ENCODE results near the gene GLT8D2. TPM values are rescaled to one million over a fixed set of nuclear protein-coding genes. Genes with fewer than 3 reads are reported as not detected.

The GLT8D2 gene
- total and polyA plus RNA-seq, 2 experiments from 2014 or later: 4.2 to 8.5 TPM

DNA sequence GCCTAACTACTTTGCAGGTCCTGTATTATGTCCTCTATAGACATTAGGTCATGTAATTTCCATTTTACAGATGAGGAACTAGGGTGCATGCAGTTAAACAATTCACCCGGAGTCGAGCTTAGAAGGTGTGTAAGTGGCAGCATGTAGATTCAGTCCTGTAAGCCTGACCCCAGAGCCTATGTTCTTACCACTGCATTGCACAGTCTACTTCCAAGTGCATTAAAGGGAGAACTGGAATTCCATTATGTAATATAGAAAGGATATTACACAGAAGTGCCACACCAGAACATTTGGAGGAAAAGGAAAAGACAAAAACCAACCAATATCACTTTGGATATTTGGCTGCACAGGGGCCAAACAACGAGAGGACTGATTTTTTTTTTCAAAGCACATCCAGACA lies 1.2 kb downstream of the GLT8D2 start (continued):
- TF ChIP-seq, protein P1, sequence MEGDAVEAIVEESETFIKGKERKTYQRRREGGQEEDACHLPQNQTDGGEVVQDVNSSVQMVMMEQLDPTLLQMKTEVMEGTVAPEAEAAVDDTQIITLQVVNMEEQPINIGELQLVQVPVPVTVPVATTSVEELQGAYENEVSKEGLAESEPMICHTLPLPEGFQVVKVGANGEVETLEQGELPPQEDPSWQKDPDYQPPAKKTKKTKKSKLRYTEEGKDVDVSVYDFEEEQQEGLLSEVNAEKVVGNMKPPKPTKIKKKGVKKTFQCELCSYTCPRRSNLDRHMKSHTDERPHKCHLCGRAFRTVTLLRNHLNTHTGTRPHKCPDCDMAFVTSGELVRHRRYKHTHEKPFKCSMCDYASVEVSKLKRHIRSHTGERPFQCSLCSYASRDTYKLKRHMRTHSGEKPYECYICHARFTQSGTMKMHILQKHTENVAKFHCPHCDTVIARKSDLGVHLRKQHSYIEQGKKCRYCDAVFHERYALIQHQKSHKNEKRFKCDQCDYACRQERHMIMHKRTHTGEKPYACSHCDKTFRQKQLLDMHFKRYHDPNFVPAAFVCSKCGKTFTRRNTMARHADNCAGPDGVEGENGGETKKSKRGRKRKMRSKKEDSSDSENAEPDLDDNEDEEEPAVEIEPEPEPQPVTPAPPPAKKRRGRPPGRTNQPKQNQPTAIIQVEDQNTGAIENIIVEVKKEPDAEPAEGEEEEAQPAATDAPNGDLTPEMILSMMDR (conservative IDR thresholded peaks at IDR 0.05; ENCODE audit: low read depth in 2 of 2): no peak
- TF ChIP-seq JUNB (IDR thresholded peaks at IDR 0.05; ENCODE audit: unreplicated experiment): no peak
- TF ChIP-seq CREB1 (CRISPR knock-in tag; IDR thresholded peaks at IDR 0.05; ENCODE audit: low read depth): no peak
- TF ChIP-seq, protein P2, sequence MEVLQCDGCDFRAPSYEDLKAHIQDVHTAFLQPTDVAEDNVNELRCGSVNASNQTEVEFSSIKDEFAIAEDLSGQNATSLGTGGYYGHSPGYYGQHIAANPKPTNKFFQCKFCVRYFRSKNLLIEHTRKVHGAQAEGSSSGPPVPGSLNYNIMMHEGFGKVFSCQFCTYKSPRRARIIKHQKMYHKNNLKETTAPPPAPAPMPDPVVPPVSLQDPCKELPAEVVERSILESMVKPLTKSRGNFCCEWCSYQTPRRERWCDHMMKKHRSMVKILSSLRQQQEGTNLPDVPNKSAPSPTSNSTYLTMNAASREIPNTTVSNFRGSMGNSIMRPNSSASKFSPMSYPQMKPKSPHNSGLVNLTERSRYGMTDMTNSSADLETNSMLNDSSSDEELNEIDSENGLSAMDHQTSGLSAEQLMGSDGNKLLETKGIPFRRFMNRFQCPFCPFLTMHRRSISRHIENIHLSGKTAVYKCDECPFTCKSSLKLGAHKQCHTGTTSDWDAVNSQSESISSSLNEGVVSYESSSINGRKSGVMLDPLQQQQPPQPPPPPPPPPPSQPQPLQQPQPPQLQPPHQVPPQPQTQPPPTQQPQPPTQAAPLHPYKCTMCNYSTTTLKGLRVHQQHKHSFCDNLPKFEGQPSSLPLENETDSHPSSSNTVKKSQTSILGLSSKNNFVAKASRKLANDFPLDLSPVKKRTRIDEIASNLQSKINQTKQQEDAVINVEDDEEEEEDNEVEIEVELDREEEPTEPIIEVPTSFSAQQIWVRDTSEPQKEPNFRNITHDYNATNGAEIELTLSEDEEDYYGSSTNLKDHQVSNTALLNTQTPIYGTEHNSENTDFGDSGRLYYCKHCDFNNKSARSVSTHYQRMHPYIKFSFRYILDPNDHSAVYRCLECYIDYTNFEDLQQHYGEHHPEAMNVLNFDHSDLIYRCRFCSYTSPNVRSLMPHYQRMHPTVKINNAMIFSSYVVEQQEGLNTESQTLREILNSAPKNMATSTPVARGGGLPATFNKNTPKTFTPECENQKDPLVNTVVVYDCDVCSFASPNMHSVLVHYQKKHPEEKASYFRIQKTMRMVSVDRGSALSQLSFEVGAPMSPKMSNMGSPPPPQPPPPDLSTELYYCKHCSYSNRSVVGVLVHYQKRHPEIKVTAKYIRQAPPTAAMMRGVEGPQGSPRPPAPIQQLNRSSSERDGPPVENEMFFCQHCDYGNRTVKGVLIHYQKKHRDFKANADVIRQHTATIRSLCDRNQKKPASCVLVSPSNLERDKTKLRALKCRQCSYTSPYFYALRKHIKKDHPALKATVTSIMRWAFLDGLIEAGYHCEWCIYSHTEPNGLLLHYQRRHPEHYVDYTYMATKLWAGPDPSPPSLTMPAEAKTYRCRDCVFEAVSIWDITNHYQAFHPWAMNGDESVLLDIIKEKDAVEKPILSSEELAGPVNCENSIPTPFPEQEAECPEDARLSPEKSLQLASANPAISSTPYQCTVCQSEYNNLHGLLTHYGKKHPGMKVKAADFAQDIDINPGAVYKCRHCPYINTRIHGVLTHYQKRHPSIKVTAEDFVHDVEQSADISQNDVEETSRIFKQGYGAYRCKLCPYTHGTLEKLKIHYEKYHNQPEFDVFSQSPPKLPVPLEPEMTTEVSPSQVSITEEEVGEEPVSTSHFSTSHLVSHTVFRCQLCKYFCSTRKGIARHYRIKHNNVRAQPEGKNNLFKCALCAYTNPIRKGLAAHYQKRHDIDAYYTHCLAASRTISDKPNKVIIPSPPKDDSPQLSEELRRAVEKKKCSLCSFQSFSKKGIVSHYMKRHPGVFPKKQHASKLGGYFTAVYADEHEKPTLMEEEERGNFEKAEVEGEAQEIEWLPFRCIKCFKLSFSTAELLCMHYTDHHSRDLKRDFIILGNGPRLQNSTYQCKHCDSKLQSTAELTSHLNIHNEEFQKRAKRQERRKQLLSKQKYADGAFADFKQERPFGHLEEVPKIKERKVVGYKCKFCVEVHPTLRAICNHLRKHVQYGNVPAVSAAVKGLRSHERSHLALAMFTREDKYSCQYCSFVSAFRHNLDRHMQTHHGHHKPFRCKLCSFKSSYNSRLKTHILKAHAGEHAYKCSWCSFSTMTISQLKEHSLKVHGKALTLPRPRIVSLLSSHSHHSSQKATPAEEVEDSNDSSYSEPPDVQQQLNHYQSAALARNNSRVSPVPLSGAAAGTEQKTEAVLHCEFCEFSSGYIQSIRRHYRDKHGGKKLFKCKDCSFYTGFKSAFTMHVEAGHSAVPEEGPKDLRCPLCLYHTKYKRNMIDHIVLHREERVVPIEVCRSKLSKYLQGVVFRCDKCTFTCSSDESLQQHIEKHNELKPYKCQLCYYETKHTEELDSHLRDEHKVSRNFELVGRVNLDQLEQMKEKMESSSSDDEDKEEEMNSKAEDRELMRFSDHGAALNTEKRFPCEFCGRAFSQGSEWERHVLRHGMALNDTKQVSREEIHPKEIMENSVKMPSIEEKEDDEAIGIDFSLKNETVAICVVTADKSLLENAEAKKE (CRISPR knock-in tag; IDR thresholded peaks at IDR 0.05): no peak
- no peak for TF ChIP-seq STAT1 (IDR thresholded peaks at IDR 0.05; ENCODE audit: unreplicated experiment)
- TF ChIP-seq POLR2AphosphoS5 (IDR thresholded peaks at IDR 0.05; ENCODE audit: low read depth): no peak

DNA sequence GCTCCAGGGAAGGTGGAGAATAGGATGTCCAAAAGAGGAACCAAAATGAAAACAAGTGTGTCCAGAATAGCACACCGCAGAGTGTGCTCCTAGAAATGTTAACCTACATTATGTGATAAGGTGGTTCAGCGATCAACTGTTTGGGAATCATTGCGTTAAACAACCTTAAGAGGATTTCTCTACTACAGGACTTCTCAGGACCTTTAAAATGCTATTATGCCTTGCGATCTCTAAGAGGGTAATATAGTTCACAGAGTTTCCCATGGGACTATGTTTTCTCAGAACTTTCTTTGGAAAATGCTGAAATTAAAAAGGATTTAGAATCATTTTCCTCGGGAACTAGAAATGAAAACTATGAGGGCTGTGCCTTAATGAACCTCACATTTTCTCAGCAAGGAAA lies 1.8 kb downstream of the GLT8D2 start:
- no peak for DNase-seq (ENCODE audit: low spot score)
- no peak for ATAC-seq
- H4K20me1 ChIP-seq (replicated peaks; ENCODE audit: insufficient read depth): no peaks in the 10 kb centered on the region
- Mint-ChIP-seq H3K9me3 (no peaks in the 10 kb centered on the region), H3K4me1 (peaks cover 10% of the 10 kb centered on the region; the same call in 2 of the 3 replicates), H3K27ac (no peak overlapping the region), H3K4me3 (peak overlapping the region; percentile 4; the same call in 1 of the 3 replicates), H3K36me3 (ENCODE audit: low read depth) (no peaks in the 10 kb centered on the region; the same call in 2 of the 3 replicates), H3K27me3 (ENCODE audit: insufficient read depth, low read depth, poor library complexity) (peaks cover 17% of the 10 kb centered on the region)
- H3K36me3 ChIP-seq (ENCODE audit: insufficient read depth): no peaks in the 10 kb centered on the region
- H3K27ac ChIP-seq (ENCODE audit: low read depth): no peak overlapping the region
- TF ChIP-seq NANOG (IDR thresholded peaks at IDR 0.05; ENCODE audit: borderline replicate concordance): no peak
- TF ChIP-seq, protein P3, sequence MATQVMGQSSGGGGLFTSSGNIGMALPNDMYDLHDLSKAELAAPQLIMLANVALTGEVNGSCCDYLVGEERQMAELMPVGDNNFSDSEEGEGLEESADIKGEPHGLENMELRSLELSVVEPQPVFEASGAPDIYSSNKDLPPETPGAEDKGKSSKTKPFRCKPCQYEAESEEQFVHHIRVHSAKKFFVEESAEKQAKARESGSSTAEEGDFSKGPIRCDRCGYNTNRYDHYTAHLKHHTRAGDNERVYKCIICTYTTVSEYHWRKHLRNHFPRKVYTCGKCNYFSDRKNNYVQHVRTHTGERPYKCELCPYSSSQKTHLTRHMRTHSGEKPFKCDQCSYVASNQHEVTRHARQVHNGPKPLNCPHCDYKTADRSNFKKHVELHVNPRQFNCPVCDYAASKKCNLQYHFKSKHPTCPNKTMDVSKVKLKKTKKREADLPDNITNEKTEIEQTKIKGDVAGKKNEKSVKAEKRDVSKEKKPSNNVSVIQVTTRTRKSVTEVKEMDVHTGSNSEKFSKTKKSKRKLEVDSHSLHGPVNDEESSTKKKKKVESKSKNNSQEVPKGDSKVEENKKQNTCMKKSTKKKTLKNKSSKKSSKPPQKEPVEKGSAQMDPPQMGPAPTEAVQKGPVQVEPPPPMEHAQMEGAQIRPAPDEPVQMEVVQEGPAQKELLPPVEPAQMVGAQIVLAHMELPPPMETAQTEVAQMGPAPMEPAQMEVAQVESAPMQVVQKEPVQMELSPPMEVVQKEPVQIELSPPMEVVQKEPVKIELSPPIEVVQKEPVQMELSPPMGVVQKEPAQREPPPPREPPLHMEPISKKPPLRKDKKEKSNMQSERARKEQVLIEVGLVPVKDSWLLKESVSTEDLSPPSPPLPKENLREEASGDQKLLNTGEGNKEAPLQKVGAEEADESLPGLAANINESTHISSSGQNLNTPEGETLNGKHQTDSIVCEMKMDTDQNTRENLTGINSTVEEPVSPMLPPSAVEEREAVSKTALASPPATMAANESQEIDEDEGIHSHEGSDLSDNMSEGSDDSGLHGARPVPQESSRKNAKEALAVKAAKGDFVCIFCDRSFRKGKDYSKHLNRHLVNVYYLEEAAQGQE (IDR thresholded peaks at IDR 0.05; ENCODE audit: unreplicated experiment): no peak
- peaks cover 13% of the 10 kb centered on the region; the same call in 1 of the 2 replicates for H3K4me1 ChIP-seq (ENCODE audit: insufficient read depth)
- no peak overlapping the region for H3K4me2 ChIP-seq
- H2AFZ ChIP-seq: no peak overlapping the region
- H3K4me3 ChIP-seq: no peak overlapping the region
- no peaks in the 10 kb centered on the region for H3K9me2 ChIP-seq (ENCODE audit: insufficient read depth)
- H3F3A ChIP-seq (replicated peaks; ENCODE audit: low read depth): peaks cover 5% of the 10 kb centered on the region; the same call in 1 of the 2 replicates
- H3K79me2 ChIP-seq (replicated peaks; ENCODE audit: insufficient read depth): no peaks in the 10 kb centered on the region
- peaks cover 24% of the 10 kb centered on the region for H3K27me3 ChIP-seq (ENCODE audit: insufficient read depth)
